HG03469 (cell line): ENCODE data around the gene CACNA2D1.
"Not testable (repeated sequence)": the region's sequence is repeated elsewhere in the genome, so short reads cannot be mapped to it uniquely, and the experiment has no call there.

ENCODE experiments used
- ATAC-seq: cut with Tn5 transposase; IDR thresholded peaks from one replicate; pipeline ENCODE4 v1.9.1; 2021; ENCODE audit warnings: mild to moderate bottlenecking, moderate library complexity, moderate number of reproducible peaks; ENCODE audit not compliant: unreplicated experiment

CACNA2D1 gene

DNA sequence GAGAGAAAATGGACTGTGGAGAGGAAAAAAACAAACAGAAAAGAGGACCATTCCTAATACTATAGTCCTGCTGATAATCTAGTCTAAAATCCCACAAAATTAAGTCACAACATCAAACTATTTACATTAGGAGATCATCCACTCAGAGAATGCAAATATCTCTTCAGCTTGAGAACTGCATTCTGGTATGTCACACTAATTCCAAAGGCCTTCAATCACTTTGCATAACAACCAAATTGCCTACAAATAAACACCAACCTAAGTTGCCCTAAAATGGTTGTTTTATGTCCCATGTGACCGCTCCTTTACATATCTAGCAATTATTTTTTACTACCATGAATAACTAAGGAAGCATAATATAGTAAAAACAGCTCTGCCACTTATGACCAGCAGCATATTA is 264.3 kb downstream of the CACNA2D1 start:
- no peak for ATAC-seq

DNA sequence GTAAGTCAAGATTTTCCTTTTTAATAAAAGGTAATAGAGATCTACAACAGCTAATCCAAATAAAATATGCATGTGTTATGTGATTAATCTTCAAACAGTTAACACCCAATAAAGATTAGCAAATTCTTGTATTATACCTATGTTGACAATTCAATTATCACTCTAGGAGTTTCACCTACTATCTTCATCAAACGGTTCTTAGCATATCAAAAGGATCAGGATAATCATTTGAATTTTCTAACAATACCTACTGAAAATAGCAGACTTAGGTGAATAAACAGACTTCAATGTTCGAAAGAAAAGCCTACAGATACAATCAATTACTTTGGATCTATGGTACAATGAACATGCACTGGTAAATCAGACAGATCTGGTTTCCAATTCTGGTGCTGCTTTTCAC is 268.3 kb downstream of the CACNA2D1 start:
- no peak for ATAC-seq

DNA sequence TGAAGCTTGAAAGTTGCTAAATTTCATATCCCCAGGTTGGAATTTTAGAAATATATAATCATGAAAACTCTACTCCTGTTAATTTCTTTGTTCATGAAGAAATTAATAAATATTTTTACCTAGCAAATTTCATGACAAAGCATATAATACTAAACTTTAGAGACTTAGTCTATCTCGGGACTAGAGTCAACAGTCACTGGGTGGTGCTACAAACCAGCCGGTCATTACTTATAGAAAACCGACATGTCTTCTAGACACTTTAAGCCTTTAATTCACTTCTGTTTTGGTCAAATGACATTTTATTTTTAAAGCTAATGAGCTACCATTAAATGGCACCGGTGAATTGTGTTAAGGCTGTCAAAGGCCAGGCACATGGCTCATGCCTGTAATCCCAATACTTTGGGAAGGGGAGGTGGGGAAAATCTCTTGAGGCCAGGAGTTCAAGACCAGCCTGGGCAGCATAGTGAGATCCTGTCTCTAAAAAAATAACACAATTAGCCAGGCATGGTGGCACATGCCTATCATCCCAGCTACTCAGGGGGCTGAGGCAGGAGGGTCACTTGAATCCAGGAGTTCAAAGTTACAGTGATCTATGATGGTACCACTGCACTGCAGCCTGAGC is 270.1 kb downstream of the CACNA2D1 start:
- no peak for ATAC-seq

DNA sequence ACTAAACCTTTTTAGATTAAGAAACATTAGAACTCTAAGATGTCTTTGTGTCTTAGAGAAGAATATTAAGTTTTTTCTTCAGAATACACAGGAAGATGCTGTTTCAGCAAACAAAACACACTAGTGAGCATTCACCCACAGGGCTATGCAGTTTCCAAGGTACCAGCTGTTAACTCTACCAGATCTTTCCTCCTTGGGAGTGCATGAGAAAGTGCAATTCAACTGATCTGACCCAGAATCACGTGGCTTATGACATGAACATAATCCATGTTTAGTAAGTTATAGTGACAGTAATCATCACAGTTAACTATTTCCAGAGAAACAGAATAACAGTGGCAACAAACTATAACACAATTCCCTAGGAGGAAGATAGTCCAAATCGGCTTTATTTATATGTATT is 270.7 kb downstream of the CACNA2D1 start:
- no peak for ATAC-seq

DNA sequence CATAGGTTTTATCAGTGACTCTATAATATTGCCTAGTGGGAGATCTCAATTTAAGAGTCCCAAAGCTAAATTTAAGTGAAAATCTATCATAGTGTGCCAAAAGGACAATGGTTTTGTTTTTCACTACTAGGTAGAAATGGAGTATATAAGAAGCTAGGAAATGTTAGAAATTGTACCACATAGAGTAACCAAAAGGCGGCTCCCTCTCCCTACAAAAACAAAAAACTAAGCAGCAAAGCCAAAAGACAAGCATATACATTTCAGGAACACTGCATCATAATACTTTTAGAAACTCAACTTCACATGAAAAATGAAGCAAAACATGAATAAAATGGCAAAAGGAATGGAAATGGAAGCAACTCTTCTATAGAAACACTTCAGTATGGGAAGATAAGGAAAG is 271.6 kb downstream of the CACNA2D1 start:
- no peak for ATAC-seq

DNA sequence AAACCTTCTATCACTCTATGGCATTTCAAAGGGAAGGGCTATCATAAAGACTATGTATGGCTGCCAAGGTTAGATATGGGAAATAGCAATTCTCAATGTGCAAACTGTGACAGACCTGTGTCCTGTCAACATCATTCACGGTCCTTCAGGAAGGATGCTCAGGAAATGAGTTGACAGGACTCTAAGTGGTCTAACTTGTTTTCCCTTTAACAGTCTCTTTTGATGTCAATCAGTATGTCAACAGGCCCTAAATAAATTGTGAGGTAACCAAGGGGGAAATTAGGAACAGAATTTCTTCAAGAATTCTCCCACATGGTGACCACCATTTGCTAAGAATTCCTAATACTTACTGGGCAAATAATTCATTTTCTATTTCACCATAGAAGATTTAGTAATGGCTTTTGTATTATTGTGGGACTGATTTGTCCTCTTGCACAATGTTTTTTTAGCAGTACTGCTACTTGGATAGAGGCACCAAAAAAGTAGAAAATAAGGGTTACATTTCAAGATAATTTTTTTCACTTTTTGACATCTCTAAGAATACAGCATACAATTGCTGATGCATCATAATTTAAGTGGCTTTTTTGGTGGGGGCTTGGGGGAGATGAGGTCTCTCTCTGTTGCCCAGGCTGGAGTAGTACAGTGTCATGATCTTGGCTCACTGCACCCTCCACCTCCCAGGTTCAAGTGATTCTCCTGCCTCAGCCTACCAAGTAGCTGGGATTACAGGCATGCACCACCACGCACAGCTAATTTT is 275.8 kb downstream of the CACNA2D1 start:
- no peak for ATAC-seq

DNA sequence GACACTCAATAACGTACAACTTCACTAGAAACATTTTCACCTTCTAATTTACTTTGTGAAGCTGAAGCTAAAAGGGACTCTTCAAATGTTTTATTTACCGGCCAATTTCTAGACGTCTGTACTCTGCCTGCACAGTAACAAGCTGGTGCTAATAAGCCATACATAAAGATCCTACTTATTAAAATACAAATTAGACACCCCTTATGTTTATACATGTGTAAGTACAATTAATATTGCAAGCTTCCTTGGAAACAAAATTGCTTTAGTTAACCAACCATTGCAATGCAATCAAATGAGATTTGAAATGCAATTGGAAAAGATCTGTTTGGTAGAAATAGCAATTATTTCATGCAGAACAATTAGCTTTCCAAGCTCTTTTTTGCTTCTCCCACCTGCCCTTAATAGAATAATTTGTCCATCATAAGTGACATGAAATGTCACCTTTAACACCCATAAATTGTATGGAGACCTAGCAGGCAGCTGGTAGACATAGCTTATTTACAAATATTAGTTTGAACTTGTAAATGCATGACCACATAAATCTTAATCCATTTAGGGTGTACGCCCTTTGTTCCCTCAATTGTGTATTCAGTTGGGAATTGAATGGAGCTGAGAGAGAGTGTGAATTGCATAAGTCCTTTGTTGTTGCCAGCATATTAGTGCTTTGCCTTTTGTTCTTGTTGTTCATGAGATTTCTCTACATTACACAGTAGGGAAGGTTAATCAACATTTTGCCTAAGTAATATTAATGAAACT is 277.1 kb downstream of the CACNA2D1 start:
- no peak for ATAC-seq

DNA sequence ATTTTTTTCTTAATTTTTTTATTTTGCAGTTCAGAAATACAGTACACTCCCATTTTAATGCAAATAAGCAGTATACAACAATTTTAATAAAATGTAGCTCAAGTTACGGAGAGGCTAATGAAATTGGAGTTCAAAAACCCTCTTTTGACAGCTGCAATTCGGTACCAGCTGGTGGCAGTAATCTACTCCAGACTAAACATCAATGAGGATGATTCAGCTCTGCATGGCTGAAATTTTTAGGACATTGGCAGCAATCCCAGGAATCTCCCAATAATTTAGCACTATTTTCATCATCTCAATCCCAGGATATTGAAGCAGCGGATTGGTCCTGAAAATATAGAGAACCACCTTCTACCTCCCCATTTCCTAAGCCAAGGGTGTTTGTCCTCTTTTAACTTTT is 278.8 kb downstream of the CACNA2D1 start:
- no peak for ATAC-seq

DNA sequence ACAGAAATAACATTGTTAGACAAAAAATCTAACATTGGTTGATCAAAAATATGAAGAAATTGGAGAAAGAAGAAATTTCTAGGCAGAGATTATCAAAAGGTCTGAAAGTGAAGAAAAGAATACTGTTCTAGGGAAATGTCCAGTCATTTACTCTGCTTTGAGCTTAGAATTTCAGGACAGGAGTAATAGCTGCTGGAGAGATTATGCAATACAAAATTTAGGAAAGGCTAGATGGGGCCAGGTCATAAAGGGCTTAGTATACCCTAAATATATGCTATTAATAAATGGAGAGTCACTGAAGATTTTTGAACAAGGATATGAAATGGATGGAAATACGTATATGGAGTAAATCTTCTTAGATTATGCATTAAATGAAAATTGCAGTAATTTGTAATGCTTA is 279.2 kb downstream of the CACNA2D1 start:
- ATAC-seq: no peak

DNA sequence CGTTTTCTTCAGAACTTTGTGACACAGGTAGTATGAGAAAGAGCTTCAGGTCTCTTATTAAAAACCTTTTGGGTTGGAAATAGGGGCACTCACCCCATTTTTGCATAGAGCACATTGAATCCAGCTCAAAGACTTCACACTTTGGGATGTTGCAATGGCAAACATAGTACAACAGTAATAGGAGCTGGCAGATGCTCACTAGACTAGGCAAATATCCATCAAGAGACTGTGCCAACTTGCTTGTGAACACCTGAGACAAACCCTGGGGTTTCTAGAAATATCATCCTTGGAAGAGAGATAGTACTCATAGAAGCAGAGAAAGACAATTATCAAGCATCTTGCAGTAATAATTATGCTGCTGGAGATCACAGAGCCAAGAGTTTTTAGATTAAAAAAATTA is 280.0 kb downstream of the CACNA2D1 start:
- ATAC-seq: no peak

DNA sequence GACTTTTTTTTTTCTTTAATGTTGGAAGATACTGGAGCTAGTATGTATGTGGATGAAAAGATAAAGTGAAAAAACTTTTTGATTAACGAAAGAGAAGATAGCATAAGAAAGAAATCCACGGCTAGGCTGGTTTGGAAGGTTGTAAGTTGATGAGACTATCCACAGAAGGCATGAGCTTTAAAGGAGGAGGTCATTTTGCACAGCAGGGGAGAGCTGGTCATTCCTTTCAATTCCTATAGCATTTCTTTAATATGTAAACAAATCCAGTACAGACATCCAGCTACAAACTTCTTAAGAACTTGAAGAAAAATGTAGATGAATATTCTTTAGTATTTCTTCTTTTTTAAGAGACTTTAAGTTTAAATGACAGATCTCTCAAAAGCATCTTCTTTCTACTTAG is 281.3 kb downstream of the CACNA2D1 start:
- ATAC-seq: no peak

DNA sequence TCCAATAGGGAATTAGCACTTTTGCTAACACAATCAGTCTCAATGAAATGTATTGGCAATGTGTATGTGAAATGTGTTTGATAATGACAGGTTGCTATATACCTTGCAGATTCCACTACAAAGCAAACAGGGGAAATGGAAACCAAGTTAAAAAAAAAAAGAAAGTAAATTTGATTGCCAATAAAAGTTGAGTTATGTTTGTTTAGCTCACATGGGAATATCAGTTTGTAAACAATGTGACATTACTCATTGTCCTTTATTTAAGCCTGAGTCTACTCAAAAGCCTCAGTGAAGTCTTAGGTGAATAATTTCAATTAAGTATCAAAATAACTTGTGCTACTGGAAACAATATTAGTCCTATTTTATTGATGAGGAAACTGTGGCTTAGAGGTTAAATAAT is 285.2 kb downstream of the CACNA2D1 start:
- no peak for ATAC-seq

DNA sequence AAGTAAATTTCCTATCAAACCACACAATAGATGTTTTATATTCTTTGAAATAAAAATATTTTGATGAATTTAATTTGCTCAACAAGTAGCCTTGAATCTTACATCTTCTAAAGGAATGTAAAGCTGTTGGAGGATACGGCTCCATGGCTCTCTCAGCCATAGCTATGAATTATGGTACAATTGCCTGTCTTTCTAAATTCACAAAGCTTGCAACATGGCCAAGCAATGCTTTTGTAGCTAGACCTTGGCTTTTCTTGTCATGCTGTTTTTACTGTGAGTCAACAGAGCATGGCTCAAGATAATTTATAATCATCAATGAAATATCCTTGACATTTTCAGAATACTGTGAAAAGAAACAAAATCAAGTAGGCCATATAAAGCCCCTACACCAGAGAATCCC is 286.7 kb downstream of the CACNA2D1 start:
- no peak for ATAC-seq

DNA sequence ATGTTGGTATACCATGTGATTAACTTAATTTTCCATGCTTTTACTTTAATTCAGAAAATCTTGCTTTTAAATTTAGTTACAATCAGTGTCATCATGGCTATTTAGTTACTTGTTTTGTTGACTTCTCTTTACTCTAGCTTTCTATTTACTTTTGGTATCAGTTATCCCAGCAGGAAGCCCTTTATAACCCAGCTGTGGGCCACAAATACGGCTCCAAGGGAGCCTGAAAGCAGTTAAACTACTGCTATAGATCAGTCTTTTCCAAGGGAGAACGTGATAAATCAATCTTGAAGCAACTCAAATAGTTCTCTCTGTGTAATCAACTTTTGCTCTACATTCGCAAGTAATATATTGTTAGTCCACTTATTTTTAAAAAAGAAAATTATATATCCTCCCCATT is 287.4 kb downstream of the CACNA2D1 start:
- ATAC-seq: no peak

DNA sequence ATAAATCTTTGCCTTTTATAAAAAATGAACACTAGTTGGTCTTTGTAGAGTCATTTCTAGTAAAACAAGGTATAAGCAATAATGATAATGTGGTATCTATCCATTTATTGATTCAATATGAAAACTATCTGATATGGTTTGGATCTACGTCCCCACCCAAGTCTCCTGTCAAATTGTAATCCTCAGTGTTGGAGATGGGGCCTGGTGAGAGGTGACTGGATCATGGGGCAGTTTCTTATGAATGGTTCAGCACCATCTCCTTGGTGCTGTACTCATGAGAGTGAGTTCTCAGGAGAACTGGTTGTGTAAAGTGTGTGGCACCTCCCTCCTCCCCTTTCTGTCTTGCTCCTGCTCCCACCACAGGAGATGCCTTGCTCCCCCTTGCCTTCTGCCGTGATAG is 288.8 kb downstream of the CACNA2D1 start:
- no peak for ATAC-seq

DNA sequence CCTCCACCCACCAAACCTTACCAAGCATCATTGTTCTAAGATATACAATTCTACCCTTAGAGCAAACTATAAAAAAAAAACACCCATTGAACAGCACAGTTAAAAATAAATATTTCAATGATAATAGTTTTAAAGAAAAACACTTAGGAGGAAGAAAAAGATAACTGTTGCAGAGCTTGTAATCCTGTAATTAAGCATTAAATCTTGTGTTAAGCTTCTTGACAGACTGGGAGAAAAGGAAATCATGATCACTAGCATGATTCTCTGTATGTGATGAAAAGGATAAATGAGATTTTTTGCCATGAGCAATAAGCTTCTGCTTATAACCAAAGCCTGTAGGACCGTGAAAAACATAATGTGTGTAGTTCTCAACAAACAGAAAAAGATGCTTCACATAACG is 289.8 kb downstream of the CACNA2D1 start:
- ATAC-seq: no peak

DNA sequence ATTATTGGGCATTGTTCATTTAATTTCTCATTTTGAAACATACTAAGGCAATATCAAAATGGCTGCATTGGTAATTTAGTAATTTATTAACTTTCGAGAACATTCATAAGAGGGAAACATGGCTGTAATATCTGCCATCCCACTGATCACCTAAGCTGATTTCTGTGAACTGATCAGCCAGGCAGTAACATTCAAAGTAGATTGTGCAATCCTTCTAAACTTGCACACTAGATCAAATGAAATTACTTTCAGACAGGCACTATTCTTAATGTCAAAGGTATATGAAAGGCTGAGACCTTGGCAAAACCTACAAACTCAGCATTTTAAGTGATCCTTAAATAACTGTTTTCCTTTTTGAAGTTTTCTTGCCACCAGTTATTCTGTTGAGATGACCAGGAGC is 290.7 kb downstream of the CACNA2D1 start:
- no peak for ATAC-seq

DNA sequence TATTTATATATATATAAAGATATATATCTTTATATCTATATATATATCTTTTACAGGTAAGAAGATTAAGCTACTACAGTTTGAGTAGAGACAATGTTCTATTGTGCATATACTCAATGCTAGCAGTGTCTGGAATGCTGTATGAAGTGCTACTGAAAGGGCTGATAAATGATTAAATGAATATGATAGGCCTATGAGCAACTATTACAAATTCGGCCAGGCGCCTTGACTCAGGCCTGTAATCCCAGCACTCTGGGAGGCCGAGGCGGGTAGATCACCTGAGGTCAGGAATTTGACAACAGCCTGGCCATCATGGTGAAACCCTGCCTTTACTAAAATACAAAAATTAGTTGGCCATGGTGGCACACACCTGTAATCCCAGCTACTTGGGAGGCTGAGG is 297.1 kb downstream of the CACNA2D1 start:
- no peak for ATAC-seq

DNA sequence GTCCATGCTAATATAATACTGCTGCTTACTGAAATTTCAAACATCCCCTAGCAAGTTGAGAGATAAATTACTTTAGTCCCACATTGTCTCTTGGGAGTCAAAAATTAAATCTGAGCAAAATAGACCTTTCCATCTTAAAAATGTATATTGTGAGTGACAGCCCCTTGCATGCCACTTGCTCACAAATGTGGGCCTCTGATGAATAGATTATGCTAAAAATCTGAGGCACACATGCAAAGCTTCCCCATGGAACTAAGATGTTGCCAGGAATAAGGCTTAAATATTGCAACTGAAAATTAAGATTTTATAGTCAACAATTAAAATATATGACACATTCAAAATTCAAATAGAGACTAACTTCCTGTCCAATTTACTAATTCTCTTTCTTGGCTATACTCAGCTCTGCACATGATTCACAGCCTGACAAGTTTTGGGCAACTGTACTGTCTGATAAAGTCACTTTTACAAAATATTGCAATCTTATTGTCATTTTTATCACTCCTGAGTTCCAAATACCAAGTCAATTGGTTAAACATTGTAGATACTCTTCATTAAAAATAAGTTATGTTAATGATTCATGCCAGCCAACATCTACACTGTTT is 301.2 kb downstream of the CACNA2D1 start:
- ATAC-seq: no peak

DNA sequence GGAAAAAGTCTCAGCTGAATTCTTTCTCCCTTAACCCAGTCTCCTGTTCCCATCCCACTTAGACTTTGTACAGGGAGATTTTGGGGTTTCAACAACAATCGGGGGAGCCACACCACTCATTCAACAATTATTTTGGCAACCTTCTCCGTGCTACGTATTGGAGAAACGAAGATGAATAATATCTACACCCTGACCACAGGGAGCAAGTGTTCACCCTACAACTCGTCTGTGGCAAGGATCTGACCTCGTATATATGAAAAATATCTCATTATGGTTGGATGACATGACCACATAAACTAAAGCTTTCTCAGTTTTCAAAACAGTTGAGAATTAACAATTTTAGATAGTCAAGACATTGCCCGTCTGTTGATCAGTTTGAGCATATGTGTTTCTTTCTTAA is 302.1 kb downstream of the CACNA2D1 start:
- ATAC-seq: no peak

DNA sequence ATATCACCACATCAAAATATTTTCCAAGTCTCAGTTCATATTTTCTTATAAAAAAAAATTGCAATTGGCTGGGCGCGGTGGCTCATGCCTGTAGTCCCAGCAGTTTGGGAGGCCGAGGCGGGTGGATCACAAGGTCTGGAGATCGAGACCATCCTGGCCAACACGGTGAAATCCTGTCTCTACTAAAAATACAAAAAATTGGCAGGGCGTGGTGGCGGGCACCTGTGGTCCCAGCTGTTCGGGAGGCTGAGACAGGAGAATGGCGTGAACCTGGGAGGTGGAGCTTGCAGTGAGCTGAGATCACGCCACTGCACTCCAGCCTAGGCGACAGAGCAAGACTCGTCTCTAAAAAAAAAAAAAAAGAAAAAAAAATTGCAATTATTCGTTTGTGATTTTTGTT is 303.0 kb downstream of the CACNA2D1 start:
- not testable (repeated sequence) for ATAC-seq

DNA sequence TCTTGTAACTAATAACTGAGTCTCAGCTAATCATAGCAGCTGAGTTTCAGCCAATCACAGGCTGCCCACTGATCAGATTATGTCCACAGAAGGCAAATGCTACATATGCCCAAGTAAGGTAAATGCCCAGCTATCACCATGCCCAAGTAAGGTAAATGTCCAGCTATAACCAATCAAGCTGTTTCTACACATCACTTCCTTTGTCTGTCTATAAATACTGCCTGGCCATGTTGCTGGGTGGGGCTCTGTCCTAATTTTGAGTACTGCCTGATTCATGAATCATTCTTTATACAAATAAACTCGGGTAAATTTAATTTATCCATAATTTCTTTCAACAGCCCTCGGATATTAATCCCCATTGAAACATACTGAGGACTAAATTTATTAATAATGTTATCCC is 312.4 kb downstream of the CACNA2D1 start:
- ATAC-seq: no peak
